Stimulated activated CD8-positive, alpha-beta memory T cell treated with anti-CD3 and anti-CD28 coated beads, Interleukin-12 subunit alpha, Interleukin-12 subunit beta, amount 100 ng/mL, for 1 hour (primary cell): ENCODE results near the gene RASGEF1B.

Experiments used
- DNase-seq: peaks from one replicate; pipeline ENCODE4 v3.0.0-alpha.2; 2020; ENCODE audit warnings: low read depth

The RASGEF1B gene

GRCh38 chr4:81471588-81472280 lies at the start of gene RASGEF1B:
Gene RASGEF1B (minus strand): TSS chr4:81471907. CDS start chr4:81459508, 12,399 bp downstream.
- peak; percentile 85 for DNase-seq

- DNase-seq: no peak
Observed at GRCh38 chr4:81519856-81520255, 48.1 kb upstream of the RASGEF1B start.

GRCh38 chr4:81519427-81519773 lies 47.7 kb upstream of the RASGEF1B start:
- DNase-seq: no peak

GRCh38 chr4:81518762-81519426 lies 47.2 kb upstream of the RASGEF1B start:
- no peak for DNase-seq

- no peak for DNase-seq
Observed at GRCh38 chr4:81516241-81516640, 44.5 kb upstream of the RASGEF1B start.

GRCh38 chr4:81512757-81513501 lies 41.2 kb upstream of the RASGEF1B start:
- no peak for DNase-seq

- DNase-seq: no peak
Observed at GRCh38 chr4:81512001-81512756, 40.5 kb upstream of the RASGEF1B start.

- DNase-seq: no peak
Observed at GRCh38 chr4:81510643-81511178, 39.0 kb upstream of the RASGEF1B start.

- no peak for DNase-seq
Observed at GRCh38 chr4:81509822-81510221, 38.1 kb upstream of the RASGEF1B start.

- DNase-seq: no peak
Observed at GRCh38 chr4:81509191-81509590, 37.5 kb upstream of the RASGEF1B start.

GRCh38 chr4:81508411-81509185 lies 36.9 kb upstream of the RASGEF1B start:
- DNase-seq: no peak

- DNase-seq: no peak
Observed at GRCh38 chr4:81507530-81507929, 35.8 kb upstream of the RASGEF1B start.

GRCh38 chr4:81506731-81507130 lies 35.0 kb upstream of the RASGEF1B start:
- DNase-seq: no peak

GRCh38 chr4:81505726-81506125 lies 34.0 kb upstream of the RASGEF1B start:
- no peak for DNase-seq

GRCh38 chr4:81505004-81505598 lies 33.4 kb upstream of the RASGEF1B start:
- DNase-seq: peak; percentile 39

- no peak for DNase-seq
Observed at GRCh38 chr4:81504112-81505003, 32.7 kb upstream of the RASGEF1B start.

GRCh38 chr4:81503586-81503985 lies 31.9 kb upstream of the RASGEF1B start:
- DNase-seq: no peak

- no peak for DNase-seq
Observed at GRCh38 chr4:81502564-81502963, 30.9 kb upstream of the RASGEF1B start.

GRCh38 chr4:81499840-81500239 lies 28.1 kb upstream of the RASGEF1B start:
- DNase-seq: no peak

- DNase-seq: no peak
Observed at GRCh38 chr4:81498551-81499099, 26.9 kb upstream of the RASGEF1B start.
